Adrenal gland (tissue), 5 donors: ENCODE data around the gene FRMD1.

Experiments used
- POLR2A ChIP-seq, 2 donors: fragments of 450-650 bp; IDR thresholded peaks; one replicate each; pipeline ENCODE4 v1.6.1; 2017; ENCODE audit warnings: antibody characterized with exemption in 2 of 2, mild to moderate bottlenecking in 2 of 2, moderate library complexity in 1 of 2
- TF ChIP-seq, protein P1 (sequence below), 6 experiments: fragments of 450-650 bp in 4 of 6; fragments of 200-600 bp in 2 of 6; sonication (generic) in 1 of 6; IDR thresholded peaks; 1 replicate in 5 of 6; 2 replicates in 1 of 6; pipeline versions ENCODE4 v1.5.1 to v1.8.0; 2016 to 2021; ENCODE audit warnings: antibody characterized with exemption in 6 of 6, mild to moderate bottlenecking in 2 of 6, moderate library complexity in 1 of 6
- donor health status: DM: no; HTN: no; CAD: no.

DNA sequence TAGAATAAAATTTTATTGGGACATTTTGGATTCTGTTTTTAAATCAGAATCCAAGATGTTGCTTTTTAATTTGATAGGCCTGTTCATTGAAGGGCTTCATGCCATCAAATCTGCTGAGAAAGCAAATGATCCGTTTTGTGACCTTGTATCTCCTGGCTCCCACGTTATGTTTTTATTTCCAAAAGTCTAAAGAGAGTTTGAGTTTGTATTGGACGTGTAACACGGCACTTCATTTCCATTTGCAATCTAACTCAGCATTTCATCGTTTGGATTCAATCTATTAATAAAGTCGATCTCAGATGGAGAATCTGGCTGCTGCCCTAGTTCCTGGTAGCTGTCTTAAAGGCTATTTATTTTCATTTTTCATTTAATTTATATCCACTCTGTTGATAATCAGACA, 64.6 kb downstream of the FRMD1 start:
- no peak for TF ChIP-seq POLR2A (IDR thresholded peaks at IDR 0.05)
- TF ChIP-seq, protein P1, sequence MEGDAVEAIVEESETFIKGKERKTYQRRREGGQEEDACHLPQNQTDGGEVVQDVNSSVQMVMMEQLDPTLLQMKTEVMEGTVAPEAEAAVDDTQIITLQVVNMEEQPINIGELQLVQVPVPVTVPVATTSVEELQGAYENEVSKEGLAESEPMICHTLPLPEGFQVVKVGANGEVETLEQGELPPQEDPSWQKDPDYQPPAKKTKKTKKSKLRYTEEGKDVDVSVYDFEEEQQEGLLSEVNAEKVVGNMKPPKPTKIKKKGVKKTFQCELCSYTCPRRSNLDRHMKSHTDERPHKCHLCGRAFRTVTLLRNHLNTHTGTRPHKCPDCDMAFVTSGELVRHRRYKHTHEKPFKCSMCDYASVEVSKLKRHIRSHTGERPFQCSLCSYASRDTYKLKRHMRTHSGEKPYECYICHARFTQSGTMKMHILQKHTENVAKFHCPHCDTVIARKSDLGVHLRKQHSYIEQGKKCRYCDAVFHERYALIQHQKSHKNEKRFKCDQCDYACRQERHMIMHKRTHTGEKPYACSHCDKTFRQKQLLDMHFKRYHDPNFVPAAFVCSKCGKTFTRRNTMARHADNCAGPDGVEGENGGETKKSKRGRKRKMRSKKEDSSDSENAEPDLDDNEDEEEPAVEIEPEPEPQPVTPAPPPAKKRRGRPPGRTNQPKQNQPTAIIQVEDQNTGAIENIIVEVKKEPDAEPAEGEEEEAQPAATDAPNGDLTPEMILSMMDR (IDR thresholded peaks at IDR 0.05), result no peak
